ENCODE results near the gene FMOD. TPM values are rescaled to one million over a fixed set of nuclear protein-coding genes. Genes with fewer than 3 reads are reported as not detected.
A peak's percentile ranks its signal among the peaks of the same experiment; 100 is the strongest.

FMOD gene
- total RNA-seq, 2 experiments from 2014 or later: not detected

GRCh38 chr1:203331224-203331623 lies 19.7 kb downstream of the FMOD start:
- no peak for DNase-seq
- no peak overlapping the region for H3K27ac Mint-ChIP-seq
- H3K4me3 Mint-ChIP-seq: no peak overlapping the region
- ChIA-PET POLR2A (no interaction called here), CTCF (interaction anchor here (2.5 kb wide), 1 partner anchor 64 kb away, joined by 12 read pairs; no protein-coding TSS in a partner anchor)
- H3K9me3 Mint-ChIP-seq: no peaks in the 10 kb centered on the region
- H3K27me3 Mint-ChIP-seq: no peaks in the 10 kb centered on the region
- H3K4me1 Mint-ChIP-seq: peaks cover 30% of the 10 kb centered on the region
- no peaks in the 10 kb centered on the region for H3K36me3 Mint-ChIP-seq (ENCODE audit: low read depth)

GRCh38 chr1:203328714-203329122 lies 22.2 kb downstream of the FMOD start:
- H3K27me3 Mint-ChIP-seq: no peaks in the 10 kb centered on the region
- no peak overlapping the region for H3K4me3 Mint-ChIP-seq
- no peaks in the 10 kb centered on the region for H3K36me3 Mint-ChIP-seq (ENCODE audit: low read depth)
- ChIA-PET POLR2A (no interaction called here), CTCF (interaction anchor here (9.2 to 10.2 kb wide), 3 partner anchors 12 to 59 kb away, joined by 144 to 169 read pairs (median 158); partner anchors contain the start of gene BTG2)
- peak overlapping the region; percentile 98 for H3K27ac Mint-ChIP-seq
- DNase-seq: no peak
- peaks cover 47% of the 10 kb centered on the region for H3K4me1 Mint-ChIP-seq
- H3K9me3 Mint-ChIP-seq: no peaks in the 10 kb centered on the region

DNA sequence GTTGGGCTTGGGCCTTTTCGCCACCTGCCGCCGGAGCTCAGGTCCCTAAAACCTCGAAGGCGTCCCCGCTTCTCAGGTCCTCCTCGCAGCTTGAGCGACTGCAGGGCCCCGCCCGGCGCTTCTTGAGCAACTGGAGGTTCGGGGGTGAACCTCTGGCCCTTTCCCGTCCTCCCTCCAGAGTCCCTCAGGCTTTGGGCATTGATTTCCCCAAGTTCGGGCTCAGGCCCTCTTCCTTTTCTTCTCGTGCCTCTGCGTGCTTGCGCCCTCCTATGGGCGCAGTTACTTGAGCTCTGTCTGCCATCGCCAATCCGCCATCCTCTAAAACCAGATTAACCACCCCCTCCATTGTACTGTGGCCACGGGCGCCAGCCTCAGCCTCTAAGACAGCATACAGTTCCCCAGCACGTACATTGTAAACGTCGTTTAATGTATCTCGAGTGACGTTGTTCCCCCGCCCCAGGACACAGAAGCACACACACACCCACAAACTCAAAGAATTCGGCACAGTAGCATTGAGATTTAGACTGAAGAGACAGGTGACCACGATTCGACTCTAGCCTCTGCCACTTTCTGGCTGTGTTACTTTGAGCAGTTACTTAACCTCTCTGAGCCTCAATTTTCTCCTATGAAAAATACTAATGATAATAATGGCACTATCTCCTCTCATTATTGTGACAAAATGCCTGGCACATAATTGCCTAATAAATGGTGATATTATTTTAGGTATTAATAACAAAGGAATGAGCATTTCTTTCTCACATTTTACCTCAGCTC lies 23.1 kb downstream of the FMOD start:
- CTCF ChIA-PET: interaction anchor here (0.6 to 10.2 kb wide), 15 partner anchors 10 to 807 kb away, joined by 3 to 169 read pairs (median 4); partner anchors contain the start of gene BTG2
- peak; percentile 84 for DNase-seq
- Mint-ChIP-seq H3K4me3 (peak overlapping the region; percentile 73), H3K4me1 (peaks cover 56% of the 10 kb centered on the region), H3K27me3 (no peaks in the 10 kb centered on the region), H3K9me3 (no peaks in the 10 kb centered on the region), H3K36me3 (ENCODE audit: low read depth) (no peaks in the 10 kb centered on the region), H3K27ac (peak overlapping the region; percentile 98)
- POLR2A ChIA-PET: interaction anchor here (1.0 to 2.2 kb wide), 2 partner anchors 21 to 53 kb away, joined by 5 to 6 read pairs; no protein-coding TSS in a partner anchor

DNA sequence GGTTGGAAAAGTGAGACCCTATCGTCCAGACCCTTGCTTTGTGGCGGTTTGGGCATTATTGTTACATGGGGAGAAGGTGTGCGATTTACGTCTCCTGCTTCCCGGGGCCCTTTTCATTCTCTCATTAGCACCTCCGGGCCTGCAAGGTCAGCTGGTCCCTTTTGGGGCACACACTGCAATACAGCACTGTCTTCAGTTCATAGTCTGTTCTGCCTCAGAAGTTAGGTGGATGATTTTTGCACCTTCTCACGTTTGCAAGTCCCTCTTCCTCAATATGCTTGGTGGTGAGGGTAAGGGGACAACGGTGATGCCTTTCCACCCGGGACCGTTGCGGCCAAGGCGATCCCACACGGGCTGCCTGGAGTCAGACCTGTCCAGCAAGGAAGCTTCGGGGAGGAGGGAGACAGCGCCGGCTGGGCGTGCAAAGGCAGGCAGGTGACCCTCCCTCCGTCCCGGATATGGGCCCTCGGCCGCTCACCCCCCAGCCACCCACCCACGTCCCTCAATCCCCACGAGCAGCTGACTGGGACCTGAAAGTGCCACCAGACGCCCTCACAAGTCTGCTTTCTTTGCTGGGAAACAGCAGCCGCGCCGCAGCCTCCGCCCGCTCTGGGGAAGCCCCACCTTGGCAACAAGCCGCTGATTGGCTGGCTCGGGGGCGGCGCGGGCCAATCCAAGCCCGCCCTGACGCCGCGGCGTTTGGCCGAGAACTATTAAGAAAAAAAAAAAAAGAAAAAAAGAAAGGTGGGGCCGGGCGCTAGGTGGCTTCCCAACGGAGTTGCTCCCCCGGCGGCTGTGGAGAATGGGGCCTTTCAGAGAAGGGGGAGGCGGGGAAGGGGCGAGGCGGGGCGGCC lies 23.9 kb downstream of the FMOD start:
- CTCF ChIA-PET: interaction anchor here (0.6 to 10.2 kb wide), 14 partner anchors 9 to 288 kb away, joined by 3 to 169 read pairs (median 4); partner anchors contain the start of gene BTG2
- no peaks in the 10 kb centered on the region for H3K27me3 Mint-ChIP-seq
- H3K36me3 Mint-ChIP-seq (ENCODE audit: low read depth): no peaks in the 10 kb centered on the region
- H3K4me1 Mint-ChIP-seq: peaks cover 64% of the 10 kb centered on the region
- POLR2A ChIA-PET: interaction anchor here (0.6 to 2.2 kb wide), 3 partner anchors 15 to 52 kb away, joined by 5 to 6 read pairs (median 6); no protein-coding TSS in a partner anchor
- peak overlapping the region; percentile 73 for H3K4me3 Mint-ChIP-seq
- H3K27ac Mint-ChIP-seq: peak overlapping the region; percentile 98
- DNase-seq: peak; percentile 95
- H3K9me3 Mint-ChIP-seq: no peaks in the 10 kb centered on the region

DNA sequence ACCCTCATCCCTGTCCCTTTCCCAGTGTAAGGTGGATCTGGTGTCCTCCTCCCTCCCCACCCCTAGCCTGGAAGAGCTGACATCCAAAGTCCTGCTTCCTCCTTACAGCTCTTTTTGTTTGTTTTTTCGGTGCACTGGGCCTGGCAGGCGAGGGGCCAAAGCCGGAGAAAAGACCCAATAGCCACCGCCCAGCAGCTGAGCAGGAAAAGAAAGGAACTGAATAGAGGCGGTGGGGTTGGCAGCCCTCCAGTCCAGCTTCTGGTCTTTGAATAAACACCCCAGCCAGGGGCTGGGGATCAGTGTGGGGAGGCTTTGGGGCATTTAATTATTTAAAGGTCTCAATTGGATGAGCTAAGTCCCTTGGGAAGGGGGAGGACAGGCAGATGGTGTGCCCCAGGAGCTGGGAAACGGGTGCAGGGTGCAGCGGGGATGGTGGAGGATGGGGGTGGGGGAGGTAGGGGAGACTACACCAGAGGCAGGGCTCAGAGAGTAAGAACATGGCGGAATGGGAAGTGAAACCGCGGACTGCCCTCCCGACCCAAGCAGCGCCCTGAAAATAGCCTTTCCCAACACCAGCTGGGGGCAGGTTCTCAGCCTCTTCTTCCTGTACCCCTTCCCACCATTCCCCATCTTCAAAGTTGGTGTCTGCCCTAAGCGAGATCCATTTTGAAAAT lies 25.4 kb downstream of the FMOD start:
- ChIA-PET POLR2A (interaction anchor here (1.3 to 3.2 kb wide), 3 partner anchors 17 to 19 kb away, joined by 4 to 10 read pairs (median 6); no protein-coding TSS in a partner anchor), CTCF (interaction anchor here (0.6 to 10.2 kb wide), 12 partner anchors 9 to 1753 kb away, joined by 3 to 169 read pairs (median 4); partner anchors contain the start of gene BTG2)
- Mint-ChIP-seq H3K27ac (peak overlapping the region; percentile 98), H3K36me3 (ENCODE audit: low read depth) (no peaks in the 10 kb centered on the region), H3K27me3 (no peaks in the 10 kb centered on the region), H3K4me3 (peak overlapping the region; percentile 66), H3K4me1 (peaks cover 79% of the 10 kb centered on the region), H3K9me3 (no peaks in the 10 kb centered on the region)
- DNase-seq: no peak

DNA sequence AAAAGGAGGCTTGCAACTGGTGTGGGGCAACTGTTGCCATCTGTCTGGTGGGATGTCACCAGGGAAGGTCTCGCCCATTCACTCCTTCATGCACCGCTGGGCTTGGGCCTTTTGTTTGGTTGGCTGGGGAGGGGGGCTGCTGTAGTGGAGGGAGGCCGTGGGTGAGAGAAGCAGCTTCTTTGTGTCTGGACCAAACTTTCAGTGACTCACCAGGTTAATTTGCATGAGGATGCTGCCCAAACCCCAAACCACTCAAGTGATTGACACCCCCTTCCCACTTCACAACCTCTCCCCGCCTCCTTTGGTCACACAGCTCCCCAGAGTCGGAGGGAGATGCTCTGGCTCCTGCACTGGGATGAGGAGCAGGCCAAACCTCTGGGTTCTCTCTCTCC lies 25.9 kb downstream of the FMOD start:
- H3K27ac Mint-ChIP-seq: peak overlapping the region; percentile 95
- H3K4me1 Mint-ChIP-seq: peaks cover 84% of the 10 kb centered on the region
- no peaks in the 10 kb centered on the region for H3K36me3 Mint-ChIP-seq (ENCODE audit: low read depth)
- POLR2A ChIA-PET: interaction anchor here (1.3 to 3.2 kb wide), 2 partner anchors 16 to 18 kb away, joined by 4 to 10 read pairs; no protein-coding TSS in a partner anchor
- H3K9me3 Mint-ChIP-seq: no peaks in the 10 kb centered on the region
- no peaks in the 10 kb centered on the region for H3K27me3 Mint-ChIP-seq
- CTCF ChIA-PET: interaction anchor here (0.6 to 10.2 kb wide), 12 partner anchors 8 to 1753 kb away, joined by 3 to 169 read pairs (median 4); partner anchors contain the start of gene BTG2
- DNase-seq: peak; percentile 71
- H3K4me3 Mint-ChIP-seq: peak overlapping the region; percentile 66

DNA sequence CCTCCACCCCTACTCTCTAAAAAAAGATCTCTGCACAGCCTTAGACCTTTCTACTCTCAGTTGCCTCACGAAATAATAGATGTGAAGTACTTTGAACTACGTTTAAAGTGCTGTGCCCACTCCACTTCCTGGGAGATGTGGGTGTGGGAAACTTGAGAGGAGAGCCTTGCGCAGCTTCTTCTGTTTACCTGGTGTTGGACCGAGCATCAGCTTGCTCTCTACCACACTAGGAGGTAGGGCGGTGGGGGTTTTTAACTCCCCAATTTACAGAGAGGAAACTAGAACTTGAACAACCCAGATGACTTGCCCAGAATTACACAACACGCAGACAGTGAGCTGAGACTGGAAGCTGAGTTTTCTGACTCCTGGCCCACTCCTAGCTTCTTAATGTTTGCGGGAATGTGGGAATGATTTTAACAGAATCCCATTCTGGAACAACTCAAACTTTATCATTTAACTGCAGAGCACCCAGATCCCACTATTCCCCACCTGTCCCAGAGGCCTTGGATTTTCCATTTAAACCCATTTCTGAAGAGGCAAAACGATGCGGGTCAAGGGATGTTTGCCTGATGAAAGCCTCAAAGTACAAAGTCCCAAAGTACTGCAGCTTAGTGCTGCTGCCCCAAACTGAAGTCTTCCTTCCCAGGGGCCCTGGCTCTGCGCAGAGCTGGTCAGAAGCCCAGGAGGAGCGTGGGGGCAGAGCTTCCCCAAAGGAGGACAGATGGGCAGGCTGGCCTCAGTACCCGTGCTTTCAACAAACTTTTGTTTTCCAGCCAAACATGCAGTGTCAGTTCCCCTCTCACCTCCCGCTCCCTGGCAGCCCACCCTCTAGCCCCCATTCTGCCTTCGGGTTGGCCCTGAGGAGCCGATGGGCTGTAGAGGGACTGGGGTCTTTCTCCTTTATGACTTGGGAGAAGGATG lies 26.6 kb downstream of the FMOD start:
- H3K9me3 Mint-ChIP-seq: no peaks in the 10 kb centered on the region
- H3K4me3 Mint-ChIP-seq: peak overlapping the region; percentile 66
- H3K27ac Mint-ChIP-seq: peak overlapping the region; percentile 95
- H3K36me3 Mint-ChIP-seq (ENCODE audit: low read depth): no peaks in the 10 kb centered on the region
- ChIA-PET CTCF (interaction anchor here (0.6 to 10.2 kb wide), 12 partner anchors 8 to 1754 kb away, joined by 3 to 169 read pairs (median 4); partner anchors contain the start of gene BTG2), POLR2A (interaction anchor here (0.6 to 3.2 kb wide), 3 partner anchors 9 to 17 kb away, joined by 4 to 10 read pairs (median 4); no protein-coding TSS in a partner anchor)
- H3K27me3 Mint-ChIP-seq: no peaks in the 10 kb centered on the region
- H3K4me1 Mint-ChIP-seq: peaks cover 91% of the 10 kb centered on the region
- DNase-seq: peak; percentile 73

- H3K9me3 Mint-ChIP-seq: no peaks in the 10 kb centered on the region
- peak overlapping the region; percentile 95 for H3K27ac Mint-ChIP-seq
- H3K4me3 Mint-ChIP-seq: peak overlapping the region; percentile 66
- peaks cover 92% of the 10 kb centered on the region for H3K4me1 Mint-ChIP-seq
- DNase-seq: no peak
- H3K27me3 Mint-ChIP-seq: no peaks in the 10 kb centered on the region
- ChIA-PET POLR2A (interaction anchor here (0.6 to 3.2 kb wide), 2 partner anchors 8 to 17 kb away, joined by 4 to 10 read pairs; no protein-coding TSS in a partner anchor), CTCF (interaction anchor here (1.5 to 10.2 kb wide), 6 partner anchors 9 to 54 kb away, joined by 3 to 169 read pairs (median 74); partner anchors contain the start of gene BTG2)
- no peaks in the 10 kb centered on the region for H3K36me3 Mint-ChIP-seq (ENCODE audit: low read depth)
These were observed 27.3 kb downstream of the FMOD start for GRCh38 chr1:203323587-203323986.

DNA sequence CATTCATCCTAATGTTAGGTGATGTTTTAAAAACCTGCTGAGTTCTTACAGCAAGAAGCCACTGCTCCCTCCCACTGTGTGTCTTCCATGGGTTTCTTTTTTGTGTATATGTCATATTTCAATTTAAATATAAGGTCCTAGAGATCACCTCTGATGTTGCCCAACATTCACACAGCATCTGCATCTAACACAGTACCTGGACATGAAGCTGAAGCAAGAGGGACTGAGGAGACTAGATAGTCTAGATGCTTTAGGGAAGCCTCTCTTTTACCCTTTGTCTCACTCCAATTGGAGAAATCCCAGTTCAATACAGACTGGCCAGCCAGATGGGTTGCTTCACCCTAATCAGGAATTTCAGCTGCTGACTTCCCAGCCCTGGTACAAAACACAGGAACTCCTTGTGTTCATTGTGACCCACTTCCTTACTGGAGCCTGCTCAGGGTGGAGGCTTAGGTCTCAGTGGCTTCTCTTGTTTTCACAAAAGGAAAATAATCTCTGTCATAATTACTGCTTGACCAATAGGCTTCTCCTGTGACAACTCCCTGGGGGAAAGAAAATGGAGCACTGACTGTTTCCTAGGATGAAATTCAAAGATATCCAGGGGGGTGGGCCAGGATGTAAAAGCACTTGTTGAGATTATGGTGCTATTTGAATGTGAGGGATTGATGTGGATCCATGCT lies 28.3 kb downstream of the FMOD start:
- ChIA-PET CTCF (interaction anchor here (0.6 to 10.2 kb wide), 8 partner anchors 13 to 817 kb away, joined by 3 to 169 read pairs (median 9); partner anchors contain the start of gene BTG2), POLR2A (interaction anchor here (3.2 kb wide), 1 partner anchor 16 kb away, joined by 10 read pairs; no protein-coding TSS in a partner anchor)
- peaks cover 85% of the 10 kb centered on the region for H3K4me1 Mint-ChIP-seq
- no peak overlapping the region for H3K4me3 Mint-ChIP-seq
- no peaks in the 10 kb centered on the region for H3K9me3 Mint-ChIP-seq
- H3K27ac Mint-ChIP-seq: peak overlapping the region; percentile 95
- DNase-seq: no peak
- no peaks in the 10 kb centered on the region for H3K27me3 Mint-ChIP-seq
- no peaks in the 10 kb centered on the region for H3K36me3 Mint-ChIP-seq (ENCODE audit: low read depth)

DNA sequence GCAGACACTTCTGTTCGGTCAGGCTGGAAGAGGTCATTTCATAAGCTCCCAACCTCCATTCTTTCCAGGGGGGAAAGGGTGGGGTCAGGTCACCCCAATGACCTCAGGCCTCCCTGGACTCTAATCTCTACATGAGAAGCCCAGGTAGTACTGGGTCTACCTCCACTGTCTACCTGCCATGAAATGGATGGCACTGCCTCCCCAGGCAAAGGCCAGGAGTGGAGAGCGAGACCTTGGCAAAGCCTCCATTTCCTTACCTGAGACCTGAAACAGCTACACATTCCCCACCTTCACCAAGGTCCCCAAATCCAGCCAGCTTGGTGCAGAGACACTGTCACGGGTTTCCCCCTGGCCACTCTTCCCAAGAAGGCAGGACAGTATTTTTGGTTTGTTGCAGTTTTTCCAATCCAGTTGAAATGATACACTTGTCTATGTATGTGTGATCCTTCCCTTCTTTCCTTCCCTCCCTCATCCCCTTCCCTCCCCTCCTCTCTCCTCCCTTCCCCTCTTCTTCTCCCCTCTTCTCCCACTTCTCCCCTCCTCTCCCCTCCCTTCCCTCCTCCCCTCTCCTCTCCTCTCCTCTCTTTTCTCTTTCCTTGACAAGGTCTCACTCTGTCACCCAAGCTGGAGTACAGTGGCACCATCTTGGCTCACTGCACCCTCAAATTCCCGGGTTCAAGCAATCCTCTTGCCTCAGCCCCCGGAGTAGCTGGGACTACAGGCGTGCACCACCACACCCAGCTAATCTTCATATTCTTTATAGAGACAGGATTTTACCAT lies 29.5 kb downstream of the FMOD start:
- Mint-ChIP-seq H3K27me3 (no peaks in the 10 kb centered on the region), H3K27ac (peak overlapping the region; percentile 95), H3K4me3 (peak overlapping the region; percentile 39), H3K9me3 (no peaks in the 10 kb centered on the region), H3K4me1 (peaks cover 83% of the 10 kb centered on the region), H3K36me3 (ENCODE audit: low read depth) (no peaks in the 10 kb centered on the region)
- DNase-seq: no peak
- ChIA-PET CTCF (interaction anchor here (0.6 to 10.2 kb wide), 8 partner anchors 12 to 183 kb away, joined by 3 to 169 read pairs (median 12); partner anchors contain the start of gene BTG2), POLR2A (interaction anchor here (1.3 to 1.6 kb wide), 3 partner anchors 11 to 14 kb away, joined by 3 to 10 read pairs (median 4); no protein-coding TSS in a partner anchor)

Data from activated CD4-positive, alpha-beta T cell treated with anti-CD3 and anti-CD28 coated beads, Interleukin-2, amount 10 ng/mL, durations not matched to agents 7 days and 5 days (primary cell).